OCI-LY7 (cell line): ENCODE data around the gene HCRTR2. TPM values are rescaled to one million over a fixed set of nuclear protein-coding genes. Genes with fewer than 3 reads are reported as not detected.
"Not testable (repeated sequence)": the region's sequence is repeated elsewhere in the genome, so short reads cannot be mapped to it uniquely, and the experiment has no call there.

Experiments used
- BruUV-seq: library from RNA; stranded (reverse); fragments of 400-500 nt; replicated peaks from 2 replicates; lab custom pipeline; 2021; lab: Mats Ljungman, UMichigan
- CTCF ChIA-PET: fragments of 300-600 bp; sonication (Branson Sonifier 250); formaldehyde crosslinking; loops from one replicate; lab custom pipeline; 2022; ENCODE audit warnings: antibody characterized with exemption; ENCODE audit not compliant: unreplicated experiment; lab: Charles Lee
- POLR2A ChIA-PET: fragments of 300-600 bp; sonication (Branson Sonifier 250); formaldehyde crosslinking; loops from one replicate; lab custom pipeline; 2022; ENCODE audit warnings: antibody characterized with exemption; lab: Charles Lee
- DNase-seq: peaks from one replicate; pipeline ENCODE4 v3.0.0-alpha.2; 2015; ENCODE audit warnings: low spot score
- H2AFZ ChIP-seq: fragments of 200-600 bp; sonication (generic), shearing (Covaris generic); 2 replicates; pipeline ENCODE4 v1.6.1; 2014; ENCODE audit warnings: mild to moderate bottlenecking, antibody characterized with exemption, low read length, moderate library complexity
- H3K27ac ChIP-seq: fragments of 200-600 bp; sonication (generic); 2 replicates; pipeline ENCODE4 v1.5.1; 2014; ENCODE audit warnings: mixed run types, low read depth, mild to moderate bottlenecking, moderate library complexity, low read length, inconsistent platforms; ENCODE audit not compliant: poor library complexity, severe bottlenecking
- H3K36me3 ChIP-seq: fragments of 200-600 bp; sonication (generic); 2 replicates; pipeline ENCODE4 v1.6.1; 2014; ENCODE audit warnings: mild to moderate bottlenecking, antibody characterized with exemption, low read length, moderate library complexity, mixed read lengths; ENCODE audit not compliant: insufficient read depth
- H3K4me1 ChIP-seq: fragments of 200-600 bp; sonication (generic); 2 replicates; pipeline ENCODE4 v1.5.1; 2014; ENCODE audit warnings: mild to moderate bottlenecking, low read length; ENCODE audit not compliant: insufficient read depth, poor library complexity, severe bottlenecking
- H3K4me2 ChIP-seq: fragments of 200-600 bp; sonication (generic); 2 replicates; pipeline ENCODE4 v1.6.1; 2014; ENCODE audit warnings: mild to moderate bottlenecking, low read length
- H3K4me3 ChIP-seq: fragments of 200-600 bp; sonication (generic); 2 replicates; pipeline ENCODE4 v1.5.1; 2014; ENCODE audit warnings: mild to moderate bottlenecking, low read depth, low read length; ENCODE audit not compliant: poor library complexity, severe bottlenecking
- H3K79me2 ChIP-seq: fragments of 200-600 bp; sonication (generic); 2 replicates; pipeline ENCODE4 v1.6.1; 2016; ENCODE audit warnings: low read depth, mild to moderate bottlenecking, low read length, moderate library complexity, mixed read lengths; ENCODE audit not compliant: insufficient read depth
- H3K9me2 ChIP-seq: fragments of 200-600 bp; sonication (generic); 2 replicates; pipeline ENCODE4 v1.6.1; 2016; ENCODE audit warnings: mild to moderate bottlenecking, low read length, mixed read lengths; ENCODE audit not compliant: insufficient read depth
- H3K9me3 ChIP-seq: fragments of 200-600 bp; sonication (generic); 2 replicates; pipeline ENCODE4 v1.6.1; 2014; ENCODE audit warnings: mild to moderate bottlenecking, mixed run types, low read length, mixed read lengths
- H4K20me1 ChIP-seq: fragments of 200-600 bp; sonication (generic); 2 replicates; pipeline ENCODE4 v1.6.1; 2014; ENCODE audit warnings: mild to moderate bottlenecking, antibody characterized with exemption, low read length, moderate library complexity, mixed read lengths; ENCODE audit not compliant: insufficient read depth
- CTCF ChIP-seq: fragments of 200-600 bp; sonication (generic); conservative IDR thresholded peaks from 2 replicates; pipeline ENCODE4 v1.5.1; 2014; ENCODE audit warnings: mild to moderate bottlenecking, antibody characterized with exemption, low read length, moderate library complexity, mixed read lengths
- EZH2phosphoT487 ChIP-seq: fragments of 200-600 bp; sonication (generic); IDR thresholded peaks from 2 replicates; pipeline ENCODE4 v1.6.1; 2018; ENCODE audit warnings: low read depth, borderline replicate concordance, mild to moderate bottlenecking, mixed run types, antibody characterized with exemption, low read length, moderate library complexity, mixed read lengths
- intact Hi-C: fragments of 100-400 bp; cut with micrococcal nuclease; formaldehyde crosslinking; loops from one replicate; pipeline ENCODE4 v1.10.0; 2022; ENCODE audit not compliant: unreplicated experiment
- total RNA-seq, 2 experiments: library from RNA; depleted of rRNA in 1 of 2; stranded (reverse); fragments of >200 nt in 1 of 2; shearing (Covaris generic) in 1 of 2; gene quantifications; 2 replicates each; pipeline ENCODE4 v1.2.3, GENCODE V29; 2014 to 2022

Gene HCRTR2
- total RNA-seq, 2 experiments from 2014 or later = not detected

- Histone ChIP-seq H3K9me2 (no peaks in the 10 kb centered on the region), H3K4me3 (no peak overlapping the region), H3K36me3 (no peaks in the 10 kb centered on the region), H3K27ac (no peak overlapping the region), H4K20me1 (no peaks in the 10 kb centered on the region), H3K79me2 (no peaks in the 10 kb centered on the region), H3K9me3 (no peaks in the 10 kb centered on the region), H3K4me1 (no peaks in the 10 kb centered on the region), H3K4me2 (no peak overlapping the region), H2AFZ (no peak overlapping the region)
- DNase-seq = no peak
- TF ChIP-seq EZH2phosphoT487 (no peak), CTCF (no peak)
- CTCF ChIA-PET = no interaction called here
- intact Hi-C loops = no loop called here
- BruUV-seq = no TSS peak
- POLR2A ChIA-PET = no interaction called here
Observed at GRCh38 chr6:55227862-55228261, 53.5 kb downstream of the HCRTR2 start.

DNA sequence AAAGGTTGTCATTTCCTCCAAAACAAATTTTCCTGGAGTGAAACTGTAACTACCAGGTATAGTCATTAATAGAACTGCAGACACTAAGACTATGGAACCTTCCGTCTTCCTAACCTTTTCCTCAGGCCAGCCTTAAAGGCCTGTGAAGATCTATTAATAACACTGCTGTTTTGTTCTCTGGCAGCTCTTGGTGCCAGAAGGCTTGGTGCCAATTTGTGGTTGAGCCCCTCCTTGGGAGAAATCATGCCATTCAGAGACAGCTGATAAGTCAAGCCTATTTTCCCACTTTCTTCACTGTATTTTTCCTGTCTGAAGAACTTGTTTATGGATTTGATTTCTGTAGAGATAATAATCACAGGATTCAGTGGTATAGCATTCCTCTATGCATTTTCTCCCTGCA lies 64.8 kb downstream of the HCRTR2 start:
- no TSS peak for BruUV-seq
- Histone ChIP-seq H2AFZ (no peak overlapping the region), H3K4me2 (no peak overlapping the region), H3K4me3 (no peak overlapping the region), H4K20me1 (no peaks in the 10 kb centered on the region), H3K9me2 (no peaks in the 10 kb centered on the region), H3K36me3 (no peaks in the 10 kb centered on the region), H3K9me3 (no peaks in the 10 kb centered on the region), H3K79me2 (no peaks in the 10 kb centered on the region), H3K4me1 (no peaks in the 10 kb centered on the region), H3K27ac (no peak overlapping the region)
- POLR2A ChIA-PET = no interaction called here
- TF ChIP-seq CTCF (no peak), EZH2phosphoT487 (no peak)
- intact Hi-C loops = no loop called here
- CTCF ChIA-PET = no interaction called here
- DNase-seq = no peak

- peak; percentile 72 for TF ChIP-seq CTCF
- H3K4me2 ChIP-seq, H3K4me3 ChIP-seq, H3K9me3 ChIP-seq, H4K20me1 ChIP-seq, BruUV-seq, H3K4me1 ChIP-seq, H3K27ac ChIP-seq, POLR2A ChIA-PET, H2AFZ ChIP-seq, H3K36me3 ChIP-seq, H3K79me2 ChIP-seq, CTCF ChIA-PET, H3K9me2 ChIP-seq: not testable (repeated sequence)
- intact Hi-C loops = loop anchor here (5.0 kb wide), 1 partner anchor 524 kb away; no protein-coding TSS in a partner anchor
- peak; percentile 9 for DNase-seq
Observed at GRCh38 chr6:55240975-55241605, 66.8 kb downstream of the HCRTR2 start.
